ENCODE measurements around the gene APOOL.

The APOOL gene

GRCh38 chrX:85084770-85085393, 81.2 kb downstream of the APOOL start:
- H3K4me1 ChIP-seq (ENCODE audit: control insufficient read depth, insufficient read depth, low read length), result no peaks in the 10 kb centered on the region
- peaks cover 18% of the 10 kb centered on the region for H3K36me3 ChIP-seq (ENCODE audit: control insufficient read depth, insufficient read depth, low read length, severe bottlenecking)
- no peaks in the 10 kb centered on the region for H3K9me3 ChIP-seq (ENCODE audit: control insufficient read depth, low read length)
- no peaks in the 10 kb centered on the region for H3K27me3 ChIP-seq (replicated peaks; ENCODE audit: control insufficient read depth, insufficient read depth, low read length)
- DNase-seq (ENCODE audit: low read depth), result peak; percentile 67
- no peak overlapping the region for H3K4me3 ChIP-seq (ENCODE audit: low read length)
- H3K9ac ChIP-seq (ENCODE audit: low read length), result no peak overlapping the region

- Histone ChIP-seq H3K4me1 (ENCODE audit: control insufficient read depth, insufficient read depth, low read length) (no peaks in the 10 kb centered on the region), H3K27me3 (replicated peaks; ENCODE audit: control insufficient read depth, insufficient read depth, low read length) (no peaks in the 10 kb centered on the region), H3K4me3 (ENCODE audit: low read length) (no peak overlapping the region), H3K36me3 (ENCODE audit: control insufficient read depth, insufficient read depth, low read length, severe bottlenecking) (peaks cover 30% of the 10 kb centered on the region), H3K9me3 (ENCODE audit: control insufficient read depth, low read length) (no peaks in the 10 kb centered on the region), H3K9ac (ENCODE audit: low read length) (no peak overlapping the region)
- DNase-seq (ENCODE audit: low read depth), result no peak
These were observed 85.7 kb downstream of the APOOL start for GRCh38 chrX:85089321-85089840.

- Histone ChIP-seq H3K9me3 (ENCODE audit: control insufficient read depth, low read length) (no peaks in the 10 kb centered on the region), H3K9ac (ENCODE audit: low read length) (no peak overlapping the region), H3K27me3 (replicated peaks; ENCODE audit: control insufficient read depth, insufficient read depth, low read length) (peaks cover 5% of the 10 kb centered on the region), H3K4me3 (ENCODE audit: low read length) (no peak overlapping the region), H3K36me3 (ENCODE audit: control insufficient read depth, insufficient read depth, low read length, severe bottlenecking) (no peaks in the 10 kb centered on the region), H3K4me1 (ENCODE audit: control insufficient read depth, insufficient read depth, low read length) (no peaks in the 10 kb centered on the region)
- DNase-seq (ENCODE audit: low read depth), result no peak
These were observed 103.7 kb downstream of the APOOL start for GRCh38 chrX:85107407-85107806.

DNA sequence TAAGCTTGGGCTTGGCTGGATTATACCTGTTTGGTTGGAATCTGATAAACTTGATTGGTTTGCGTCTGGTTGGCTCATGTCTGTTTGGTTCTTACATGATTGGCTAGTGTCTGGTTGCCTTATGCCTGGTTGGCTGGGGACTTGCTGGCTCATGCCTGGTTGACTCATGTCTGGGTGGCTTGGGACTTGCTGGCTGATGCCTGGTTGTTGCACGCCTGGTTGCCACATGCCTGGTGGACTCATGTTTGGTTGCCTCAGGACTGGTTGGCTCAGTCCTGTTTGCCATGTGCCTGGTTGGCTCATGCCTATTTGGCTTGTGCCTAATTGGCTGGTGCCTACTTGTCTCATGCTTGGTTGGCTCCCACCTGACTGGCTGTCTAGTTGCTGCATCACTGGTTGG, 104.5 kb downstream of the APOOL start:
- Histone ChIP-seq H3K27me3 (replicated peaks; ENCODE audit: control insufficient read depth, insufficient read depth, low read length) (peaks cover 9% of the 10 kb centered on the region), H3K4me3 (ENCODE audit: low read length) (no peak overlapping the region), H3K4me1 (ENCODE audit: control insufficient read depth, insufficient read depth, low read length) (no peaks in the 10 kb centered on the region), H3K36me3 (ENCODE audit: control insufficient read depth, insufficient read depth, low read length, severe bottlenecking) (no peaks in the 10 kb centered on the region), H3K9ac (ENCODE audit: low read length) (no peak overlapping the region), H3K9me3 (ENCODE audit: control insufficient read depth, low read length) (no peaks in the 10 kb centered on the region)
- no peak for DNase-seq (ENCODE audit: low read depth)

DNA sequence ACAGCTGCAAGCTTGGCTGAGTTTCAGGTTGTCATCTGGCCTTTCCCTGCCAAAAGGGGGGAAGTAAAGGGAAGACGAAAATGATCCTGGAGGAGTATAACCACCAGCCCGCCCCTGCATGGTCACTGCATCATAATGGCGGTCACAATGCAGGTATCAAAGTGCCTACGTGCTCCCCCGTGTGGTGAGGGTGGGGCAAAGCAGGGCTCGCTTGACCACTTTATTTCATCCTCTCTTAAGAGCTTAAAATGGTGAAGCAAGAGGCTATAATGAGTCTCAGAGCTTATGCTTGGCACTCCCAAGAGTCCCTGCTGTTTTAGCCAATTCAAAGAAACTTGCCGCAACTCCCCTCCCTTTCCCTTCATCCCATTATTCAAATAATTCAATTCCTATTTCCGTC, 105.6 kb downstream of the APOOL start:
- Histone ChIP-seq H3K9me3 (ENCODE audit: control insufficient read depth, low read length) (peaks cover 2% of the 10 kb centered on the region), H3K9ac (ENCODE audit: low read length) (no peak overlapping the region), H3K4me1 (ENCODE audit: control insufficient read depth, insufficient read depth, low read length) (no peaks in the 10 kb centered on the region), H3K4me3 (ENCODE audit: low read length) (no peak overlapping the region), H3K27me3 (replicated peaks; ENCODE audit: control insufficient read depth, insufficient read depth, low read length) (peaks cover 3% of the 10 kb centered on the region), H3K36me3 (ENCODE audit: control insufficient read depth, insufficient read depth, low read length, severe bottlenecking) (no peaks in the 10 kb centered on the region)
- DNase-seq (ENCODE audit: low read depth), result peak; percentile 2

DNA sequence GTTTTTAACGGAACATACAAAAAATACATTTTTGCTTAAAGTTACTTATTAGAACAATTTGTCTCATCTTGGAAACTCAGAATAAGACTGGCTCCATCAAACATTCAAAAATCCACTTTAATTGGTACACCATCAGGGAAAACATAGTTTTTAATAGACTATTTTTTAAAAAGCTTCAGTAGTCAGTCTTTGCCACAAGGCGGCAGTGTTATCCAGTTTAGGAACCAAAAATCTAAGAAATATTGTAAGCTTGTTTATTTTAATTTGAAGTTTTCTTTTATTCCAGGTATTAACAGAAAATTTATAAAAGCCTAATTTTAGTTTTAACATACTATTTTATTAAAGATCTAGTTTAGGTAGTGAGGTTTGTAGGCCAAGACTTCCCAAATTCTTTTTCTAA, 107.7 kb downstream of the APOOL start:
- Histone ChIP-seq H3K9ac (ENCODE audit: low read length) (no peak overlapping the region), H3K4me3 (ENCODE audit: low read length) (no peak overlapping the region), H3K4me1 (ENCODE audit: control insufficient read depth, insufficient read depth, low read length) (no peaks in the 10 kb centered on the region), H3K36me3 (ENCODE audit: control insufficient read depth, insufficient read depth, low read length, severe bottlenecking) (no peaks in the 10 kb centered on the region), H3K9me3 (ENCODE audit: control insufficient read depth, low read length) (peaks cover 4% of the 10 kb centered on the region), H3K27me3 (replicated peaks; ENCODE audit: control insufficient read depth, insufficient read depth, low read length) (peaks cover 3% of the 10 kb centered on the region)
- DNase-seq (ENCODE audit: low read depth), result peak; percentile 65

DNA sequence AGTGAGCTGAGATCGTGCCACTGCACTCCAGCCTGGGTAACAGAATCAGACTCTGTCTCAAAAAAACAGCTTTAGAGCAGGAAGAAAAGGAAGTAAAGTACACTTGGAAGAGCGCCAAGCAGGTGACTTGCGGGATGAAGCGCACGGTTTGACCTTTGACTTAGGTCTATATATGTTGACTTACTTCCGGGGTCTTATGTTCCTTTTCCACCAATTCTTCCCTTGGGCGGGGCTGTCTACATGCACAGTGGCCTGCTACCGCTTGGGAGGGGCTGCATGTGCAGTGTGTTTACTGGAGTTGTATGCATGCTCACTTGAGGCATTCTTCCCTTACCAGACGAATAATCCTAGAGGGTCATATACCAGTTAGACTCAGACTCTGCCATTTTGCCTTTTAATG, 108.6 kb downstream of the APOOL start:
- Histone ChIP-seq H3K9me3 (ENCODE audit: control insufficient read depth, low read length) (peaks cover 4% of the 10 kb centered on the region), H3K9ac (ENCODE audit: low read length) (no peak overlapping the region), H3K4me1 (ENCODE audit: control insufficient read depth, insufficient read depth, low read length) (no peaks in the 10 kb centered on the region), H3K4me3 (ENCODE audit: low read length) (no peak overlapping the region), H3K27me3 (replicated peaks; ENCODE audit: control insufficient read depth, insufficient read depth, low read length) (peaks cover 3% of the 10 kb centered on the region), H3K36me3 (ENCODE audit: control insufficient read depth, insufficient read depth, low read length, severe bottlenecking) (no peaks in the 10 kb centered on the region)
- no peak for DNase-seq (ENCODE audit: low read depth)

DNA sequence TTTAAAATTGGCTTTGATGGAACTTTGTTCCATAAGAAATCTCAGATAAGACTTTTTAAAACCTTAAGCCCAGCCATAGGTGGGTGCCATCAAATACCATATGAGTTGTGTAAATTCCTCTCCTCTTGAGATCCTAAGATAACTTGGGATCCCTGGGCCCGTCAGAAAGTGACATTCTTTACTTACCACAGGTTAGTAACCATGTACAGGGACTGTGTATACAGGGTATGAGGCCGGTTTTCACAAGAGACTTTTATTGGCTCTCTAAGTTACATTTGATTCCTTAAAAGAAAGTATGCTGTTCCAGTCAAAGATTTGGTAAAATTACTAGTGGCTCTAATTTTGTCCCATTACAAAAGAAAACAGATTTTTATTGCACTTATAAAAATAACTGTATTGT, 110.1 kb downstream of the APOOL start:
- Histone ChIP-seq H3K9ac (ENCODE audit: low read length) (no peak overlapping the region), H3K27me3 (replicated peaks; ENCODE audit: control insufficient read depth, insufficient read depth, low read length) (peaks cover 3% of the 10 kb centered on the region)

DNA sequence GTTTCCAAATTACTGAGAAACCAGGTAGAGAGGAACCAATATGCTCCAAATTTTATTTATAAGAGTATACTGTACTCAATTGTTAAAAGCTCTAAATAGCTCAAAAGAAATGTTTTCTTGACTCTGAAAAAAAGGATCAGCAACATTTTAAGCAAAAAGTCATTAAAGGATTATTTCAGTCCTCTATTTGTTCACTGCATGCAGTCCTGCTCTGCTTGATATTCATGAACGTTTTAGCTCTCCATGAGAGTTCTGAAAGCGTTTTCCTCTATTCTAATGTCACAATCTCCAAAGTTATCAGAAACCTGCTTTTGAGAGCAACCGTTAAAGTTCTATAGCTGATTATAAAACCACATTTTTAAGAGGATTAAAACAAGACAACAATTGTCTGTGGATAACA, 110.5 kb downstream of the APOOL start:
- peaks cover 4% of the 10 kb centered on the region for H3K9me3 ChIP-seq (ENCODE audit: control insufficient read depth, low read length)
- H3K4me1 ChIP-seq (ENCODE audit: control insufficient read depth, insufficient read depth, low read length), result no peaks in the 10 kb centered on the region
- no peak for DNase-seq (ENCODE audit: low read depth)
- peaks cover 3% of the 10 kb centered on the region for H3K27me3 ChIP-seq (replicated peaks; ENCODE audit: control insufficient read depth, insufficient read depth, low read length)
- H3K36me3 ChIP-seq (ENCODE audit: control insufficient read depth, insufficient read depth, low read length, severe bottlenecking), result no peaks in the 10 kb centered on the region
- H3K4me3 ChIP-seq (ENCODE audit: low read length), result no peak overlapping the region
- H3K9ac ChIP-seq (ENCODE audit: low read length), result no peak overlapping the region

More for the DNA sequence above, 110.1 kb downstream of the APOOL start:
- H3K4me1 ChIP-seq (ENCODE audit: control insufficient read depth, insufficient read depth, low read length), result no peaks in the 10 kb centered on the region
- no peak for DNase-seq (ENCODE audit: low read depth)
- H3K4me3 ChIP-seq (ENCODE audit: low read length), result no peak overlapping the region
- H3K36me3 ChIP-seq (ENCODE audit: control insufficient read depth, insufficient read depth, low read length, severe bottlenecking), result no peaks in the 10 kb centered on the region
- H3K9me3 ChIP-seq (ENCODE audit: control insufficient read depth, low read length), result peaks cover 4% of the 10 kb centered on the region

DNA sequence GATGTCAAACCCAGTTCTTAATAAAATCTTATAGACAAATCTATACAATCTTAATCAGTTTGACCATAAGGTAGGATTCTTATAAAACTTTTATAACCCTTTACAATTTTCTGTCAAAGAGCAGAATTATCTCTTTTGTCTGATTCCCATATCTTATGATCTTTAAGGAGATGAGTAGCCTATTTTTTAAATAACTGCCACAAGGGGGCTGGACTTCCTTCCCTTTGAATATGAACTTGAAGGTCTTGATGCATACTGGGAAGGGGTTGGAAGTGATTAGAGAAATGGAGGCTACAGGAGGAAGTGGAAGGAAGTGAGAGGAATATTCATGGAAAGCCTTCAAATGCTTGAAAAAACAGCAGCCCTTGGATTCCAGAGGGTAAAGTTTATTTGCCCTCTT, 111.1 kb downstream of the APOOL start:
- Histone ChIP-seq H3K9me3 (ENCODE audit: control insufficient read depth, low read length) (peaks cover 4% of the 10 kb centered on the region), H3K9ac (ENCODE audit: low read length) (no peak overlapping the region), H3K4me3 (ENCODE audit: low read length) (no peak overlapping the region), H3K4me1 (ENCODE audit: control insufficient read depth, insufficient read depth, low read length) (no peaks in the 10 kb centered on the region), H3K27me3 (replicated peaks; ENCODE audit: control insufficient read depth, insufficient read depth, low read length) (peaks cover 4% of the 10 kb centered on the region), H3K36me3 (ENCODE audit: control insufficient read depth, insufficient read depth, low read length, severe bottlenecking) (no peaks in the 10 kb centered on the region)
- DNase-seq (ENCODE audit: low read depth), result no peak

DNA sequence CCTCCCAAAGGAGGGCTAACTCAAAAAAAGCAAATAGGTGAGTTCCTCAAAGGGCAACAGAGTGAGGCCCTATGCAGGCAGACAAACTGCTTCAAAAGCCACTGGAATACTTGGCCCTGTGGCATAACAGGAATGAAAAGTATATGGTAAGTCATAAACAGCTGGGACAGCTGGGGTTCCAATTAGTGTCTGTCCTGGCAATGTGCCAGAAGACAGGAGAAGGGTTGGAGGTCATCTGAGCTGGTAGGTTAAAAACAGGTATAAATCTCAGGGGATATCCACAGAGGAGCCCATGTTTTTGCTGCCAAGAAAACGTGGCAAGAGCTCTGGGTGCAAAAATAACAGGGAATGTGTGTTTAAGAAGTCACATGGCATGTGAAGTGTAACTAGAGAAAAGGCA, 111.6 kb downstream of the APOOL start:
- DNase-seq (ENCODE audit: low read depth), result no peak
- Histone ChIP-seq H3K9me3 (ENCODE audit: control insufficient read depth, low read length) (peaks cover 4% of the 10 kb centered on the region), H3K4me3 (ENCODE audit: low read length) (no peak overlapping the region), H3K9ac (ENCODE audit: low read length) (no peak overlapping the region), H3K4me1 (ENCODE audit: control insufficient read depth, insufficient read depth, low read length) (no peaks in the 10 kb centered on the region), H3K27me3 (replicated peaks; ENCODE audit: control insufficient read depth, insufficient read depth, low read length) (peaks cover 9% of the 10 kb centered on the region), H3K36me3 (ENCODE audit: control insufficient read depth, insufficient read depth, low read length, severe bottlenecking) (no peaks in the 10 kb centered on the region)

GRCh38 chrX:85136409-85136808, 132.7 kb downstream of the APOOL start:
- peaks cover 3% of the 10 kb centered on the region for H3K27me3 ChIP-seq (replicated peaks; ENCODE audit: control insufficient read depth, insufficient read depth, low read length)
- no peak overlapping the region for H3K4me3 ChIP-seq (ENCODE audit: low read length)
- no peak for DNase-seq (ENCODE audit: low read depth)
- H3K4me1 ChIP-seq (ENCODE audit: control insufficient read depth, insufficient read depth, low read length), result no peaks in the 10 kb centered on the region
- no peak overlapping the region for H3K9ac ChIP-seq (ENCODE audit: low read length)
- H3K9me3 ChIP-seq (ENCODE audit: control insufficient read depth, low read length), result no peaks in the 10 kb centered on the region
- no peaks in the 10 kb centered on the region for H3K36me3 ChIP-seq (ENCODE audit: control insufficient read depth, insufficient read depth, low read length, severe bottlenecking)

All from adipocyte (in vitro differentiated cells).